SK-N-MC (cell line): ENCODE data around the gene DZIP1.
"Not testable (repeated sequence)": the region's sequence is repeated elsewhere in the genome, so short reads cannot be mapped to it uniquely, and the experiment has no call there.

Source experiments
- EZH2 ChIP-seq: fragments of 200-600 bp; sonication (generic); IDR thresholded peaks from one replicate; pipeline ENCODE4 v1.6.1; 2017; ENCODE audit warnings: antibody characterized with exemption
- FOXP2 ChIP-seq: optimal IDR thresholded peaks from 2 replicates; pipeline ENCODE3; 2011; ENCODE audit warnings: mild to moderate bottlenecking, moderate library complexity; ENCODE audit not compliant: insufficient read depth; ENCODE audit errors: extremely low read length, control extremely low read depth
- POLR2AphosphoS5 ChIP-seq: IDR thresholded peaks from 2 replicates; pipeline ENCODE4 v1.6.1; 2012; ENCODE audit warnings: mild to moderate bottlenecking, low read depth, low read length, borderline replicate concordance

GRCh38 chr13:95684960-95685359 is 40.5 kb upstream of the DZIP1 start:
- TF ChIP-seq POLR2AphosphoS5, EZH2, FOXP2: not testable (repeated sequence)
